CD4-positive, alpha-beta T cell (primary cell): ENCODE measurements around the gene NOP16. TPM values are rescaled to one million over a fixed set of nuclear protein-coding genes. Genes with fewer than 3 reads are reported as not detected.

Experiments used
- ATAC-seq: fragments of 200-7000 bp; cut with Tn5 transposase; one replicate; pipeline ENCODE4 v1.10.0; 2022; ENCODE audit warnings: mild to moderate bottlenecking; ENCODE audit not compliant: poor library complexity
- CTCF ChIA-PET: fragments of 350-600 bp; sonication (Branson Sonifier 250); formaldehyde crosslinking; loops from one replicate; lab custom pipeline; 2021; ENCODE audit warnings: antibody characterized with exemption, inconsistent platforms; lab: Charles Lee
- POLR2A ChIA-PET: fragments of 350-600 bp; sonication (Branson Sonifier 250); formaldehyde crosslinking; loops from one replicate; lab custom pipeline; 2021; ENCODE audit warnings: antibody characterized with exemption, inconsistent platforms; lab: Charles Lee
- DNase-seq, 14 experiments: peaks; one replicate each; pipeline ENCODE4 v3.0.0-alpha.2; 2013 to 2020; ENCODE audit warnings: mixed read lengths in 2 of 14
- H3K27ac ChIP-seq, 2 donors: one replicate each; pipeline versions ENCODE4 v1.5.1 to v1.7.0; 2013; ENCODE audit warnings: low read length in 2 of 2, low read depth in 1 of 2, mild to moderate bottlenecking in 1 of 2
- H3K27me3 ChIP-seq, 2 experiments: 1 replicate in 1 of 2; 2 replicates in 1 of 2; pipeline versions ENCODE4 v1.6.1 to v1.7.0; 2013; ENCODE audit warnings: low read length in 2 of 2, control low read depth in 1 of 2, mild to moderate bottlenecking in 1 of 2, moderate library complexity in 1 of 2; ENCODE audit not compliant: insufficient read depth in 2 of 2, control insufficient read depth in 1 of 2
- H3K36me3 ChIP-seq: one replicate; pipeline ENCODE4 v1.6.1; 2013; ENCODE audit warnings: low read length, control low read depth; ENCODE audit not compliant: insufficient read depth
- H3K4me1 ChIP-seq: one replicate; pipeline ENCODE4 v1.6.1; 2013; ENCODE audit warnings: low read length, control low read depth; ENCODE audit not compliant: insufficient read depth
- H3K4me3 ChIP-seq: one replicate; pipeline ENCODE4 v1.5.1; 2013; ENCODE audit warnings: mild to moderate bottlenecking, low read length, moderate library complexity
- H3K9me3 ChIP-seq, 2 experiments: 1 replicate in 1 of 2; 2 replicates in 1 of 2; pipeline versions ENCODE4 v1.6.1 to v1.7.0; 2013; ENCODE audit warnings: low read length in 2 of 2, mild to moderate bottlenecking in 2 of 2, control low read depth in 1 of 2, moderate library complexity in 1 of 2; ENCODE audit not compliant: control insufficient read depth in 1 of 2, insufficient read depth in 1 of 2
- H3K27ac Mint-ChIP-seq: one replicate; pipeline ENCODE4 v1.8.0; 2020; ENCODE audit warnings: mixed read lengths
- H3K27me3 Mint-ChIP-seq: one replicate; pipeline ENCODE4 v1.8.0; 2021; ENCODE audit warnings: mixed read lengths
- H3K36me3 Mint-ChIP-seq: one replicate; pipeline ENCODE4 v1.8.0; 2021; ENCODE audit warnings: low read depth, mixed read lengths
- H3K4me1 Mint-ChIP-seq: one replicate; pipeline ENCODE4 v1.8.0; 2021; ENCODE audit warnings: low read depth, mixed read lengths
- H3K4me3 Mint-ChIP-seq: one replicate; pipeline ENCODE4 v1.8.0; 2020; ENCODE audit warnings: mild to moderate bottlenecking, mixed read lengths
- H3K9me3 Mint-ChIP-seq: one replicate; pipeline ENCODE4 v1.8.0; 2020; ENCODE audit warnings: mixed read lengths
- intact Hi-C, 2 experiments: fragments of 100-400 bp; cut with DNase I in 1 of 2; cut with micrococcal nuclease in 1 of 2; formaldehyde crosslinking; loops; one replicate each; pipeline versions ENCODE4 v1.15.1 to v1.9.0; 2023 to 2025; cut with DNase I, micrococcal nuclease
- total RNA-seq, 174 experiments: library from RNA in 2 of 174; stranded (reverse) in 2 of 174; gene quantifications; one replicate each; pipeline ENCODE4 v1.2.3 and lab custom pipeline; 2021 to 2026
- TF ChIP-seq, protein P1 (sequence below): fragments of 200-600 bp; IDR thresholded peaks from one replicate; pipeline ENCODE4 v1.8.0; 2022; ENCODE audit warnings: antibody characterized with exemption, mild to moderate bottlenecking

Gene NOP16
- total RNA-seq, 2 experiments from 2014 or later, result 12.0 to 14.5 TPM

DNA sequence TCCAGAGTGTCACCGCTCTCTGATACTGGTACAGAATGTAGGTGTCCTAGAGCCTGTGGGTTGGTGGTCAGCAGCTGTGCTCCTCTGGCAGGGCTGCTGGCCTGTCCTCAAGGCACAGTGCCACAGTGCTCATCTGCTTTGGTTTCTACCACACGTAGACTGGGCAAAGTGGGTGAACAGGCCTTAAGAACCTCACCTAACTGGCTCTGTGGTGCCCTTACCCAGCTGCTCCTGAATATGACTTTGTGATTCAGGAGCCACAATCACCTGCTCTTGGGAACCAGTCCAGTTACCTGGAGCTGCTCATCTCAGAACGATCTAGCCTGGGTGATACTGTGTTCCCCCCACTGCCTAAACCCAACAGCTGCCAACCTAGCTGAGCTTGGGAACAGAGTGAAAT, 6.4 kb downstream of the NOP16 start:
- POLR2A ChIA-PET, result no interaction called here

DNA sequence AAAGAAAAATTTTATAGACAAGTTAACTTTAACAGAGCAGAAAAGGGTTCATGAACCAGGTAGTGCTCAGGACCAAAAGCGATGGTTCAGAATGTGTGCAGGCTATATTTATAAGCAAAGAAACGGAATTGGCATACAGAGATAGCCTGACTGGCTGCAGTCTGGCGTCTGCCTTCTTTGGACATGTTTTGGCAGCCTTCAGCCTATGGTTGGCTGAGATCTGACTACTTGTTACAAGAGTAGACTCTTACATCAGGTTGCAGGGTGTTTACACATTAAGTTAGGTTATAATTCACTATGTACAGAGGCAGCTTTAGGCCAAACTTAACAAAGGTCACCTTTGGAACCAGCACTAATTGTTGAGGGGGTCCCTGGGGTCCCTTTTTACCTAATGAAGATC, 7.0 kb downstream of the NOP16 start:
- no peaks in the 10 kb centered on the region for H3K27me3 ChIP-seq
- H3K9me3 Mint-ChIP-seq, result no peaks in the 10 kb centered on the region
- H3K4me3 Mint-ChIP-seq, result no peak overlapping the region
- no peak for DNase-seq
- H3K27me3 Mint-ChIP-seq, result no peaks in the 10 kb centered on the region
- no peak overlapping the region for H3K27ac ChIP-seq
- H3K4me3 ChIP-seq, result no peak overlapping the region
- TF ChIP-seq, protein P1, sequence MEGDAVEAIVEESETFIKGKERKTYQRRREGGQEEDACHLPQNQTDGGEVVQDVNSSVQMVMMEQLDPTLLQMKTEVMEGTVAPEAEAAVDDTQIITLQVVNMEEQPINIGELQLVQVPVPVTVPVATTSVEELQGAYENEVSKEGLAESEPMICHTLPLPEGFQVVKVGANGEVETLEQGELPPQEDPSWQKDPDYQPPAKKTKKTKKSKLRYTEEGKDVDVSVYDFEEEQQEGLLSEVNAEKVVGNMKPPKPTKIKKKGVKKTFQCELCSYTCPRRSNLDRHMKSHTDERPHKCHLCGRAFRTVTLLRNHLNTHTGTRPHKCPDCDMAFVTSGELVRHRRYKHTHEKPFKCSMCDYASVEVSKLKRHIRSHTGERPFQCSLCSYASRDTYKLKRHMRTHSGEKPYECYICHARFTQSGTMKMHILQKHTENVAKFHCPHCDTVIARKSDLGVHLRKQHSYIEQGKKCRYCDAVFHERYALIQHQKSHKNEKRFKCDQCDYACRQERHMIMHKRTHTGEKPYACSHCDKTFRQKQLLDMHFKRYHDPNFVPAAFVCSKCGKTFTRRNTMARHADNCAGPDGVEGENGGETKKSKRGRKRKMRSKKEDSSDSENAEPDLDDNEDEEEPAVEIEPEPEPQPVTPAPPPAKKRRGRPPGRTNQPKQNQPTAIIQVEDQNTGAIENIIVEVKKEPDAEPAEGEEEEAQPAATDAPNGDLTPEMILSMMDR, result no peak
- no peak overlapping the region for H3K27ac Mint-ChIP-seq
- H3K4me1 Mint-ChIP-seq, result peaks cover 10% of the 10 kb centered on the region
- peaks cover 62% of the 10 kb centered on the region for H3K36me3 Mint-ChIP-seq
- CTCF ChIA-PET, result no interaction called here
- POLR2A ChIA-PET, result no interaction called here
- no peak for ATAC-seq
- H3K9me3 ChIP-seq, result no peaks in the 10 kb centered on the region
- H3K4me1 ChIP-seq, result no peaks in the 10 kb centered on the region
- peaks cover 56% of the 10 kb centered on the region for H3K36me3 ChIP-seq
- intact Hi-C loops, result loop anchor here (10.0 kb wide), 2 partner anchors 153 to 973 kb away; partner anchors contain the start of genes LMAN2 (in 1 of the 2), RGS14 (in 1 of the 2) and RNF44 (in 1 of the 2)

More for the DNA sequence above, 6.4 kb downstream of the NOP16 start:
- Histone ChIP-seq H3K27ac (no peak overlapping the region), H3K36me3 (peaks cover 61% of the 10 kb centered on the region), H3K27me3 (no peaks in the 10 kb centered on the region), H3K9me3 (no peaks in the 10 kb centered on the region), H3K4me1 (peaks cover 5% of the 10 kb centered on the region), H3K4me3 (no peak overlapping the region)
- DNase-seq (no peak), ATAC-seq (no peak)
- Mint-ChIP-seq H3K27ac (no peak overlapping the region), H3K9me3 (no peaks in the 10 kb centered on the region), H3K36me3 (peaks cover 67% of the 10 kb centered on the region), H3K27me3 (no peaks in the 10 kb centered on the region), H3K4me1 (peaks cover 16% of the 10 kb centered on the region), H3K4me3 (no peak overlapping the region)
- intact Hi-C loops, result loop anchor here (10.0 kb wide), 2 partner anchors 153 to 973 kb away; partner anchors contain the start of genes LMAN2 (in 1 of the 2), RGS14 (in 1 of the 2) and RNF44 (in 1 of the 2)
- CTCF ChIA-PET, result no interaction called here
- TF ChIP-seq, protein P1, result no peak

DNA sequence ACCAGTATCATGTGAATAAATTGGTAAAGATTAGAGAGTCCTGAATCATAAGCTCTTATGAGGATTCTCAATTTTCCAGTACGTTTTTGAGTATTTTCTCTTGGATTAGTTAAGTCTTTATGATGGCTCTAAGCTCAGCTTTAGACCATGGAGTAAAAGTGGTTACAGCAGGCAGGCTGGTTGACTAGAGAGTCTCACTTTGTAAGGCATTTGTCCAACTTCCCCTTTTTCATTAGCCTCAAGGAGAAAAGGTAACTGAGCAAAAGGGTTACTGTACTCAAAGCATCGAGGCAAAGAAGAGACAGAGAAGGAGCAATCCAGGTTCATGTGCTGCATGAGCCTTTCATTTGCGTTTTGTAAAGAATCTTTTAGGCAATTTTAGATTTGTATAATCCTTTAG, 8.5 kb downstream of the NOP16 start:
- ChIA-PET CTCF (no interaction called here), POLR2A (interaction anchor here (0.7 kb wide), 1 partner anchor 68 kb away, joined by 3 read pairs; the partner anchor contains the start of gene FAF2)
- Mint-ChIP-seq H3K4me1 (no peaks in the 10 kb centered on the region), H3K27ac (no peak overlapping the region), H3K27me3 (no peaks in the 10 kb centered on the region), H3K9me3 (no peaks in the 10 kb centered on the region), H3K4me3 (no peak overlapping the region), H3K36me3 (peaks cover 49% of the 10 kb centered on the region)
- Histone ChIP-seq H3K4me3 (no peak overlapping the region), H3K27ac (no peak overlapping the region), H3K4me1 (no peaks in the 10 kb centered on the region), H3K36me3 (peaks cover 42% of the 10 kb centered on the region), H3K9me3 (no peaks in the 10 kb centered on the region), H3K27me3 (no peaks in the 10 kb centered on the region)
- no peak for DNase-seq
- no peak for ATAC-seq
- intact Hi-C loops, result loop anchor here (10.0 kb wide), 2 partner anchors 155 to 975 kb away; partner anchors contain the start of genes LMAN2 (in 1 of the 2), RGS14 (in 1 of the 2) and RNF44 (in 1 of the 2)
- TF ChIP-seq, protein P1, result no peak
